Activated CD4-positive, alpha-beta T cell treated with anti-CD3 and anti-CD28 coated beads, Interleukin-2, amount 10 ng/mL, durations not matched to agents 24 days and 14 days (primary cell): ENCODE measurements around the gene LYPD5. TPM values are rescaled to one million over a fixed set of nuclear protein-coding genes. Genes with fewer than 3 reads are reported as not detected.

Experiments
- DNase-seq: peaks from one replicate; pipeline ENCODE4 v3.0.0; 2022
- H3K27ac Mint-ChIP-seq: one replicate; pipeline ENCODE4 v1.8.0; 2022; ENCODE audit warnings: mild to moderate bottlenecking, mixed read lengths
- H3K27me3 Mint-ChIP-seq: one replicate; pipeline ENCODE4 v1.8.0; 2022; ENCODE audit warnings: mixed read lengths
- H3K36me3 Mint-ChIP-seq: one replicate; pipeline ENCODE4 v1.8.0; 2022; ENCODE audit warnings: low read depth, mild to moderate bottlenecking, mixed read lengths
- H3K4me1 Mint-ChIP-seq: one replicate; pipeline ENCODE4 v1.8.0; 2021; ENCODE audit warnings: mixed read lengths
- H3K4me3 Mint-ChIP-seq: one replicate; pipeline ENCODE4 v1.8.0; 2022; ENCODE audit warnings: mild to moderate bottlenecking, moderate library complexity, mixed read lengths
- H3K9me3 Mint-ChIP-seq: one replicate; pipeline ENCODE4 v1.8.0; 2021; ENCODE audit warnings: mixed read lengths
- intact Hi-C: fragments of 100-400 bp; cut with micrococcal nuclease; formaldehyde crosslinking; loops from one replicate; pipeline ENCODE4 v1.15.1; 2023
- total RNA-seq: library from RNA; stranded (reverse); gene quantifications from 2 replicates; pipeline ENCODE4 v1.2.3, GENCODE V29; 2022

Gene LYPD5
- total RNA-seq, 1 donor from 2014 or later: 0.42 TPM

- Mint-ChIP-seq H3K27ac (no peak overlapping the region), H3K4me3 (peak overlapping the region; percentile 61)
- intact Hi-C loops: no loop called here
Measured at GRCh38 chr19:43797118-43797517, 5.1 kb downstream of the LYPD5 start.

GRCh38 chr19:43790587-43790986 is 11.7 kb downstream of the LYPD5 start:
- no peak for DNase-seq
- H3K27ac Mint-ChIP-seq: no peak overlapping the region
- intact Hi-C loops: no loop called here
- peaks cover 17% of the 10 kb centered on the region for H3K27me3 Mint-ChIP-seq
- no peaks in the 10 kb centered on the region for H3K36me3 Mint-ChIP-seq
- H3K4me3 Mint-ChIP-seq: no peak overlapping the region
- peaks cover 3% of the 10 kb centered on the region for H3K4me1 Mint-ChIP-seq
- no peaks in the 10 kb centered on the region for H3K9me3 Mint-ChIP-seq

More at GRCh38 chr19:43797118-43797517, 5.1 kb downstream of the LYPD5 start:
- DNase-seq: no peak
- H3K4me1 Mint-ChIP-seq: peaks cover 13% of the 10 kb centered on the region
- H3K27me3 Mint-ChIP-seq: peaks cover 21% of the 10 kb centered on the region
- no peaks in the 10 kb centered on the region for H3K36me3 Mint-ChIP-seq
- H3K9me3 Mint-ChIP-seq: no peaks in the 10 kb centered on the region

GRCh38 chr19:43789029-43789428 is 13.2 kb downstream of the LYPD5 start:
- peaks cover 16% of the 10 kb centered on the region for H3K4me1 Mint-ChIP-seq
- no peaks in the 10 kb centered on the region for H3K36me3 Mint-ChIP-seq
- peak; percentile 71 for DNase-seq
- H3K9me3 Mint-ChIP-seq: no peaks in the 10 kb centered on the region
- H3K4me3 Mint-ChIP-seq: no peak overlapping the region
- intact Hi-C loops: no loop called here
- H3K27ac Mint-ChIP-seq: no peak overlapping the region
- H3K27me3 Mint-ChIP-seq: peaks cover 15% of the 10 kb centered on the region

- Mint-ChIP-seq H3K4me3 (no peak overlapping the region), H3K4me1 (peaks cover 31% of the 10 kb centered on the region), H3K36me3 (no peaks in the 10 kb centered on the region), H3K27me3 (peaks cover 6% of the 10 kb centered on the region), H3K9me3 (no peaks in the 10 kb centered on the region), H3K27ac (no peak overlapping the region)
- DNase-seq: no peak
- intact Hi-C loops: no loop called here
Measured at GRCh38 chr19:43786665-43787064, 15.6 kb downstream of the LYPD5 start.

GRCh38 chr19:43784981-43785808 is 17.1 kb downstream of the LYPD5 start:
- peak overlapping the region; percentile 92 for H3K27ac Mint-ChIP-seq
- H3K4me1 Mint-ChIP-seq: peaks cover 39% of the 10 kb centered on the region
- peak; percentile 89 for DNase-seq
- no peaks in the 10 kb centered on the region for H3K9me3 Mint-ChIP-seq
- peaks cover 5% of the 10 kb centered on the region for H3K36me3 Mint-ChIP-seq
- H3K27me3 Mint-ChIP-seq: peaks cover 4% of the 10 kb centered on the region
- intact Hi-C loops: loop anchor here (1.0 to 5.0 kb wide), 2 partner anchors 40 to 258 kb away; partner anchors contain the start of gene ETHE1
- H3K4me3 Mint-ChIP-seq: peak overlapping the region; percentile 75

GRCh38 chr19:43784241-43784980 is 17.8 kb downstream of the LYPD5 start:
- peaks cover 12% of the 10 kb centered on the region for H3K36me3 Mint-ChIP-seq
- intact Hi-C loops: loop anchor here (5.0 kb wide), 1 partner anchor 257 kb away; the partner anchor contains the start of gene ETHE1
- H3K27ac Mint-ChIP-seq: peak overlapping the region; percentile 92
- H3K4me3 Mint-ChIP-seq: peak overlapping the region; percentile 75
- H3K9me3 Mint-ChIP-seq: no peaks in the 10 kb centered on the region
- DNase-seq: peak; percentile 82
- H3K4me1 Mint-ChIP-seq: peaks cover 43% of the 10 kb centered on the region
- peaks cover 4% of the 10 kb centered on the region for H3K27me3 Mint-ChIP-seq

GRCh38 chr19:43783636-43784035 is 18.6 kb downstream of the LYPD5 start:
- no peaks in the 10 kb centered on the region for H3K9me3 Mint-ChIP-seq
- peak overlapping the region; percentile 92 for H3K27ac Mint-ChIP-seq
- H3K36me3 Mint-ChIP-seq: peaks cover 20% of the 10 kb centered on the region

GRCh38 chr19:43782689-43783231 is 19.5 kb downstream of the LYPD5 start:
- peaks cover 4% of the 10 kb centered on the region for H3K27me3 Mint-ChIP-seq
- intact Hi-C loops: loop anchor here (5.0 kb wide), 1 partner anchor 255 kb away; the partner anchor contains the start of gene ETHE1
- H3K27ac Mint-ChIP-seq: peak overlapping the region; percentile 92
- DNase-seq: peak; percentile 64
- peak overlapping the region; percentile 25 for H3K4me3 Mint-ChIP-seq
- H3K4me1 Mint-ChIP-seq: peaks cover 58% of the 10 kb centered on the region
- H3K9me3 Mint-ChIP-seq: no peaks in the 10 kb centered on the region
- peaks cover 27% of the 10 kb centered on the region for H3K36me3 Mint-ChIP-seq

More at GRCh38 chr19:43783636-43784035, 18.6 kb downstream of the LYPD5 start:
- intact Hi-C loops: loop anchor here (5.0 kb wide), 1 partner anchor 256 kb away; the partner anchor contains the start of gene ETHE1
- Mint-ChIP-seq H3K27me3 (peaks cover 4% of the 10 kb centered on the region), H3K4me3 (peak overlapping the region; percentile 75), H3K4me1 (peaks cover 50% of the 10 kb centered on the region)
- no peak for DNase-seq

- Mint-ChIP-seq H3K4me3 (peak overlapping the region; percentile 23), H3K9me3 (no peaks in the 10 kb centered on the region), H3K36me3 (peaks cover 29% of the 10 kb centered on the region), H3K27ac (peak overlapping the region; percentile 87), H3K4me1 (peaks cover 61% of the 10 kb centered on the region), H3K27me3 (peaks cover 2% of the 10 kb centered on the region)
- intact Hi-C loops: loop anchor here (5.0 kb wide), 1 partner anchor 255 kb away; the partner anchor contains the start of gene ETHE1
- DNase-seq: no peak
Measured at GRCh38 chr19:43782311-43782660, 20.0 kb downstream of the LYPD5 start.

GRCh38 chr19:43781630-43782310 is 20.5 kb downstream of the LYPD5 start:
- peak; percentile 63 for DNase-seq
- intact Hi-C loops: loop anchor here (1.0 to 5.0 kb wide), 4 partner anchors 16 to 254 kb away; partner anchors contain the start of genes ETHE1 and SMG9
- Mint-ChIP-seq H3K4me3 (peak overlapping the region; percentile 85), H3K9me3 (peaks cover 3% of the 10 kb centered on the region), H3K27me3 (no peaks in the 10 kb centered on the region), H3K36me3 (peaks cover 34% of the 10 kb centered on the region), H3K4me1 (peaks cover 66% of the 10 kb centered on the region), H3K27ac (peak overlapping the region; percentile 87)

GRCh38 chr19:43780706-43781525 is 21.3 kb downstream of the LYPD5 start, which contains the start of gene KCNN4:
Gene KCNN4, minus strand, starts transcription at chr19:43780973. Its CDS starts 112 bp downstream, at chr19:43780861.
- H3K9me3 Mint-ChIP-seq: peaks cover 3% of the 10 kb centered on the region
- H3K27ac Mint-ChIP-seq: peak within 1 kb of the TSS; percentile 87
- intact Hi-C loops: loop anchor here (1.0 to 5.0 kb wide), 4 partner anchors 16 to 254 kb away; partner anchors contain the start of genes ETHE1 and SMG9
- peak; percentile 87 for DNase-seq
- no peaks in the 10 kb centered on the region for H3K27me3 Mint-ChIP-seq
- peak within 1 kb of the TSS; percentile 85 for H3K4me3 Mint-ChIP-seq
- H3K36me3 Mint-ChIP-seq: peaks cover 41% of the 10 kb centered on the region
- H3K4me1 Mint-ChIP-seq: peaks cover 74% of the 10 kb centered on the region

GRCh38 chr19:43779820-43780219 is 22.4 kb downstream of the LYPD5 start:
- Mint-ChIP-seq H3K27me3 (no peaks in the 10 kb centered on the region), H3K4me1 (peaks cover 74% of the 10 kb centered on the region), H3K4me3 (peak overlapping the region; percentile 85), H3K27ac (peak overlapping the region; percentile 87), H3K36me3 (peaks cover 52% of the 10 kb centered on the region), H3K9me3 (peaks cover 3% of the 10 kb centered on the region)
- intact Hi-C loops: loop anchor here (2.0 to 5.0 kb wide), 2 partner anchors 111 to 253 kb away; partner anchors contain the start of gene ETHE1
- DNase-seq: peak; percentile 76
